ENCODE measurements around the gene RAB11FIP5.

RAB11FIP5 gene

DNA sequence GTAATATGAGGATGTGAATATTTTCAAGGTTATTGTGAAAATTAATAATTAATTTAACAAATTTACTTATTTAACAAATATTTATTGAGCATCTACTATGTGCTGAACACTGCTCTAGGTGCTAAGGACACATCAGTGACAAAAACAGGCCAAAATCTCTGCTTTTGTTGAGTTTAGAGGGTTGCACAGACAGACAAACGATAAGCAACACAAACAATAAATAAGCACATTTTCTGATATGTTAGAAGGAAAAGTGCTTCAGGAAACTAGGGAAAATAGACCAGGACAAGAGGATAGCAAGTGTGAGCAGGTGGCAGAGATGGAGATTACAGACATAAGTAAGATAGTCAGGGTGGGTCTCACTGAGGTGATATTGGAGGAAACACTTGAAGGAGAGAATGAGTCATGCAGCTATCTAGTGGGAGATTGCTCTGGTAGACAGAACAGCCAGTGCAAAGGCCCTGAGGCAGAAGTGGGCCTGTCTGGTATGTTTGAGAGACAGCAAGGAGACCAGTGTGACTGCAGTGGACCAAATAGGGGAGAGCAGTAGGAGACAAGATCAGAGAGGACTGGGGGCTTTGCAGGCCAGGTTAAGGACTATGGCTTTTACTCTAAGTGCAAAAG, 79.5 kb downstream of the RAB11FIP5 start:
- no peak for DNase-seq

DNA sequence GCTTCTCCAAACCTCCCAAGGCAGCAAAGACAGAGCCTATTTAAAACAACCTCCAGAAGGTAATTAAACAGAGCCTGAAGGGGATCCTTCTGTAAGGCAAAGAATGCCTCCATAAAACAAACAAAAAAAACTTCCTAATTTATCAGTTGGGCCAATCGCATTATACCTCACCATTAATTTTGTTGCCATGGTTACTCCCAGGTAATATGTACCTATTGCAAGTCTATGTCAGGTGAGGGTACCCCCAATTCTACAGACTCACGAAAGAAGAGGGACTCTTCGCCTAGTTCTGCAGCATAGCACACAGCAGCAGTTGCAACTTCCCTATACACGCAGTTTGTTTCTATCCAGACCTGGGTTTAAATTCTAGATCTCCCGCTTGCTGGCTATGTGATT, 80.0 kb downstream of the RAB11FIP5 start:
- DNase-seq = no peak

DNA sequence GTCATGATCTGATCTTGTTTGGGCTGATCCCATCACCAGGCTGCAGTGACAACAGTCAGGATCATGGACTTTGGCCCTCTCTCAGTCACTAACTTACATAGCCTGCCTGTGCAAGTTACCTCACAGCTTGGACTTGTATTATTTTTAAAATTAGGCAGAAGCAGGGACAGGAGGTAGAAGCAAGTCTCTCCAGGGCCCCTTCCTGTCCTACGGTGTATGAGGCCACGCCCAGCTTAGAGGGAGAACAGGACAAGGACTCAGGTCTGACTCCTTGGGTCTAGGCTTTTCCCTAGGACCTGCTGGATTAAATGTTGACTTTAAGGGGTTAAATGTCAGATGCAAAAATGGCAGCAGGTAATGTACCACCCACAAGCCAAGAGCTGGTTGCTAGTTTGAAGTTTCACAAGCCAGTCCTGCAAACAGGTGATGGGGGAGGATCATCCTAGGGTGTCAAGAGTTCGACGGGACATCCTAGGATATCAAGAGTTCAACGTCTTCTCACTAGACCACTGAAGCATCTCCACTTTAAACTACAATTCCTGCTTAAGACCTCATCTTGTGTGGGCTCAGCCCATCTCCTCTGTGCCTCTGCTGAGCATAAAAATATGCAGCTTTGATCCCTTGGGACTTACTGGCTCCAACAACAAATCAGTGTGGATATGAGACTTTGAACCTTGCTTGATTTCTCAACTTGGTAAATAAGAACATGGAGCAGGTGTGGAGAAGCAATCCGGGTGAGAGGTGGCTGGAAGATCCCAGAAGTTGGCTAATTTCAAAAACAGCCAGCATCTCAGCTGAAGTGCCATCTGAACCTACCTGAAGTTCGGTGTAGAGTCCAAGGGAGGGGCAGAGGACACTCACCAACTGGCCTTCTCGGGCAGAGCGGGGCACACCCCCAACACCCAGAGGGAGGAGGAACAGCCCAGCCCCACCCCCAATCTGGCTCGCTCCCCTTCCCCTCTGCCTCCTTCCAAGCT, 80.7 kb downstream of the RAB11FIP5 start:
- DNase-seq = no peak

DNA sequence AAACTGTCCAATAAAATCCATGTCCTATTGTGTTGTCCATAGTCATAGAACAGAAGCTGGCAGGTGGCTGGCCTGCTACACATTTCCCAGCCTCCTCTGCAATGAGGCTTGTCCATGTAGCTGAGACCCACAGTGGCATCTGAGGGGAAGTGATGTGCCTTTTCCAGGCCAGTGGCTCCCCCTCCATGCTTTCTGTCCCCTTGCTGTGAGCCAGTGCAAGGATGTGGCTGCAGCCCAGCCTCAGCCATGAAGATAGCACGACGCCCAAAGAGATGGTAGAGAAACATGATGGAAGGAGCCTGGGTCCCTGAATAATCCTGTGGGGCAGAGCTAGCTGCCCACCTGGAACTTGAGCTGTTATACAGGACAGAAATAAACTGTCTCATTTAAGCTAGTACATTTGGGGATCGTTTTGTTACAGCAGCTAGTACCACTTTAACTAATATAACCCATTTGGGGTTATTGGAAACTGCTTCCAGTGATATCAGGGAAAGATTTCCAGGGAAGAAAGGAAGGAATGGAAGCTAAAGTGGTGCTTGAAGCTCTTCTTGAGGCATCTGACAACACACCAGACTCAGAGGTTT, 81.6 kb downstream of the RAB11FIP5 start:
- no peak for DNase-seq

- no peak for DNase-seq
Observed at GRCh38 chr2:73028841-73029240, 83.9 kb downstream of the RAB11FIP5 start.

GRCh38 chr2:73027340-73027739, 85.4 kb downstream of the RAB11FIP5 start:
- no peak for DNase-seq

GRCh38 chr2:73023497-73023896, 89.3 kb downstream of the RAB11FIP5 start:
- no peak for DNase-seq
